Activated naive CD8-positive, alpha-beta T cell treated with anti-CD3 and anti-CD28 coated beads, Interleukin-2, amount 50 U/mL, for 24 hours (primary cell): ENCODE measurements around the gene SYNDIG1L.

Experiments used
- ATAC-seq: fragments of 150-1000 bp; cut with Tn5 transposase; one replicate; pipeline ENCODE4 v1.10.0; 2021
- DNase-seq: peaks from one replicate; pipeline ENCODE4 v3.0.0; 2021
- H3K27ac Mint-ChIP-seq: one replicate; pipeline ENCODE4 v1.8.0; 2021; ENCODE audit warnings: mild to moderate bottlenecking, mixed read lengths
- H3K27me3 Mint-ChIP-seq: one replicate; pipeline ENCODE4 v1.8.0; 2021; ENCODE audit warnings: mixed read lengths
- H3K36me3 Mint-ChIP-seq: one replicate; pipeline ENCODE4 v1.8.0; 2021; ENCODE audit warnings: low read depth, mixed read lengths
- H3K4me1 Mint-ChIP-seq: one replicate; pipeline ENCODE4 v1.8.0; 2021; ENCODE audit warnings: mixed read lengths
- H3K4me3 Mint-ChIP-seq: one replicate; pipeline ENCODE4 v1.8.0; 2021; ENCODE audit warnings: mild to moderate bottlenecking, moderate library complexity, mixed read lengths
- H3K9me3 Mint-ChIP-seq: one replicate; pipeline ENCODE4 v1.8.0; 2021; ENCODE audit warnings: mixed read lengths

Gene SYNDIG1L

DNA sequence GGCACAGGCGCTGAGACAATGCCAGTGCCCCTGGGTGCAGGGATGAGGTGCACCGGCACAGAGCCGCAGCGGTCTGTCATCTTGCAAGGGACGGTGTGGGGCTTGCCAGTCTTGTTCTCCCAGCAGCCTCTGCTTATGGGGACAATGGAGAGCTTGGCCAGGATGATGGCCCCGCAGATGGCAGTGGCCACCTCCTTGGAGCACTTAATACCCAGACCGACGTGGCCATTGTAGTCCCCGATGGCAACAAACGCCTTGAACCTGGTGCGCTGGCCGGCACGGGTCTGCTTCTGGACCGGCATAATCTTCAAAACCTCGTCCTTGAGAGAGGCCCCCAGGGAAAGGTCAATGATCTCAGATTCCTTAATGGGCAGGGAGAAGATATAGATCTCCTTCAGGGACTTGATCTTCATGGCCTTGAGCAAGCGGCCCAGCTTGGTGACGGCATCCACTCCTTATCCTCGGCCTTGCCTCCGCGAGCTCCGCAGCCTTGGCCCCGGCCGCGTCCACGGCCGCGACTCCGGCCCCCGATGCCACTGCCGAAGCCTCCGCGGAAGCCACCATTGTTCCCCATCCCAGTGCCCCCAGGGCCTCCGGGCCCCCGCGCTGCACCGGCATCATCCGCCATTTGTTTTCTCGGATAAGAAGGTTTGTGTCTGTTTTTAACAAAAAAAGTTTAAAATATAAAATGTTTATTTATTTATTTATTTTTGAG, 47.9 kb downstream of the SYNDIG1L start:
- H3K27me3 Mint-ChIP-seq = no peaks in the 10 kb centered on the region
- ATAC-seq = no peak
- H3K4me1 Mint-ChIP-seq = no peaks in the 10 kb centered on the region

DNA sequence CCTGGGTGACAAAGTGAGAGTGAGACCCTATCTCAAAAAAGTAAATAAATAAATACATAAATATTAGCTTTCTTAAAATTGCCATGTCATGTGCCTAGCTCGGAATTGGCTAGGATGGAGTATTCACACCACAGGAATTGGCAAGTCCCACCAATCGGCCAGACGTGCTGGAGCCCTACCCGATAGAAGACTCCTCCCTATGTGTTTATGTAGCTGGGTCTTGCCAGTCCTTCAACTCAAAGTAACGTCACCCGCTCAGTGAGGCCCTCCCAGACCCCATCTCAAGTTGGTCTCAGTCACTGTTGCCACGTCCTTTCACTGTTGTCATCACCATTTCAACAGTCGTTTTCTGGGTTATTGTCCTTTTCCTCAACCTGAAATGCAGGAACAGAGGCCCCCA, 57.6 kb downstream of the SYNDIG1L start:
- H3K9me3 Mint-ChIP-seq = no peaks in the 10 kb centered on the region
- no peaks in the 10 kb centered on the region for H3K36me3 Mint-ChIP-seq
- no peak overlapping the region for H3K27ac Mint-ChIP-seq
- H3K27me3 Mint-ChIP-seq = no peaks in the 10 kb centered on the region
- no peak overlapping the region for H3K4me3 Mint-ChIP-seq
- ATAC-seq = no peak
- H3K4me1 Mint-ChIP-seq = no peaks in the 10 kb centered on the region
- DNase-seq = no peak

More for the DNA sequence above, 47.9 kb downstream of the SYNDIG1L start:
- no peaks in the 10 kb centered on the region for H3K36me3 Mint-ChIP-seq
- H3K9me3 Mint-ChIP-seq = no peaks in the 10 kb centered on the region
- H3K27ac Mint-ChIP-seq = no peak overlapping the region
- H3K4me3 Mint-ChIP-seq = no peak overlapping the region
- DNase-seq = no peak

DNA sequence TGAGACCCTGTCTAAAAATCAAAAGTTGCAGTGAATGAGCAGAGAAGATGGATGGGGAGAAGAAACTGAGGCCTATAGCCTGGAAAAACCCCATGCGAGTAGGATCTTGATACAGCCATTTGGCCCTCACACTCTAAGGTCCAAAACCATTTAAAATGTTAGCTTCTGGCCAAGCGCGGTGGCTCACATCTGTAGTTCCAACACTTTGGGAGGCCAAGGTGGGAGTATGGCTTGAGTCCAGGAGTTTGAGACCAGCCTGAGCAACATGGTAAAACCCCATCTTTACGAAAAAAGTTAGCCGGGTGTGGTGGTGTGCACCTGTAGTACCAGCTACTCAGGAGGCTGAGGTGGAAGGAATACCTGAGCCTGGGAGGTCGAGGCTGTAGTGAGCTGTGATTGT, 58.0 kb downstream of the SYNDIG1L start:
- no peak overlapping the region for H3K27ac Mint-ChIP-seq
- H3K4me3 Mint-ChIP-seq = no peak overlapping the region
- no peaks in the 10 kb centered on the region for H3K27me3 Mint-ChIP-seq
- no peaks in the 10 kb centered on the region for H3K9me3 Mint-ChIP-seq
- no peaks in the 10 kb centered on the region for H3K36me3 Mint-ChIP-seq
- H3K4me1 Mint-ChIP-seq = no peaks in the 10 kb centered on the region
- ATAC-seq (no peak), DNase-seq (no peak)

DNA sequence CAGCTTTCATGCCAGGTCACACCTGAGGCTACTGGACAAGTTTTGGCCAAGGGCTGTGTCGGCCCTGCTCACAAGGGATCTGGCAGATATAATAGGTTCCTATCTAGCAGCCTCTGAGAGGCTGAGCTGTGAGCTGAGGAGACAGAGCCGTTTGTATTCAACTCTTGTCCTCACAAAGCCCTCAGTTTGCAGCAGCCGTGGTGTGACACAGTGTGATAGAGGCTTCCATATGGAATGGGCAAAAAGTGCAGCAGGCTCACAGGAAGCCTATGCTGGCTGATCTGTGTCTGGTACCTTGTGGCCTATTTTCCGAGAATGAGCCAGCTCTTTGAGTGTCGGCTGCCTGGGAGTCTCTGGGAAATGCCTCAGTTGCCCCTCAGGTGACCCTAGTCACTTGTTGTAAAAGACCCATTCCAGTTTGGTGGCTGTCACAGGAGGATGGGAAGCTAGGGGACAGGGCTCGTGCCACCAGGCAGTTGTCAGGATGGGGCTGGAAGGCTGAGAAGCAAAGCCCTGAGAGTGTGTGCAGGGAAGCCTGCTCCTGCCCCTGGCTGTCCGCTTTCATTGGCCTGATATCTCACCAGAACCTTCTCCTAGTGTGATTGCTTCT, 61.6 kb downstream of the SYNDIG1L start:
- no peak for ATAC-seq
- Mint-ChIP-seq H3K9me3 (no peaks in the 10 kb centered on the region), H3K4me1 (no peaks in the 10 kb centered on the region), H3K36me3 (no peaks in the 10 kb centered on the region), H3K27ac (no peak overlapping the region), H3K4me3 (no peak overlapping the region), H3K27me3 (no peaks in the 10 kb centered on the region)
- DNase-seq = no peak

DNA sequence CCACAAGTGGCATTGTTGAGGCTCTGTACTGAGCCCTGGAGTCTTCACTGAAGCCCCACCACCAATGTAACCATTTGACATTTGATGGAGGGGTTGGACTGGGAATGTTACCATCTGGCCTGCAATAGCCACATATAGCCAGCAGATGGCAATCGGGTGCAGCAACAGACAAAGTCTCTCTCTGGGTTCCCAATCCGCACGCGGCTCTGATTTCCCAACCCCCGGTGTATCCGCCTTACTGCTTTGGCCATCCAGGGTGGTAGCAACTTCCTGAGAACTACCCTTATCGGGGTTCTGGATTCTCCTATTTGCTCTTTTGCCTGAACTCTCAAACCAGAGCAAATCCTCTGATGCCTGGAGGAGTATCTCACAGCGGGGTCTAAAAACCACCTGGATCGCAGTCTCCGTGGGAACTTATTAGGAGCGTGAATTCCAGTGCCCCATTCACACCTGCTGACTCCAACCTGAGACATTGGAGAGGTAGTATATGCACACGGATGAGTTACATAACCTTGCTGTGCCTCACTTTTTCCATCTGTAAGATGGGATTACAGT, 63.6 kb downstream of the SYNDIG1L start:
- peak; percentile 73 for DNase-seq
- H3K36me3 Mint-ChIP-seq = no peaks in the 10 kb centered on the region
- no peak overlapping the region for H3K4me3 Mint-ChIP-seq
- no peaks in the 10 kb centered on the region for H3K4me1 Mint-ChIP-seq
- peak; percentile 73 for ATAC-seq
- H3K27ac Mint-ChIP-seq = no peak overlapping the region
- no peaks in the 10 kb centered on the region for H3K27me3 Mint-ChIP-seq
- no peaks in the 10 kb centered on the region for H3K9me3 Mint-ChIP-seq

DNA sequence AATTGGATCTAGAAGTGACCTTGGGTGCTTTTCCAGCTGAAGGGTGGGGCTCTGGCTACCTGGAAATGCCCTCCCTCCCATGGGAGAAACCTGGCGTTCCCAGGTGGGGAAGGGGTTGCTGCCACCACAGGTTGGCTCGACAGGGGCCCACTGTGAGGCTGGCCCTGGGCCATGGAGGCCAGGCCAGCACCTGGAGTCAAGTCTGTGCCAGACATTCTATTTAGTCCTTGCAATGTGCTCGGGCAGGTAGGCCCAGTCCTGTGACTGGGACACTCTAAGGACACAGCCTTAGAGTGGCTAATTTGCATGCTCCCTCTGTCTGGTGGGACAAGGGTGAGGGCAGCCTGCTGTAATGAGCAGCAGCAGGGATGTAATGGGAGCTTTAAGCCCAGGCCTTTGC, 65.8 kb downstream of the SYNDIG1L start:
- no peak for DNase-seq

DNA sequence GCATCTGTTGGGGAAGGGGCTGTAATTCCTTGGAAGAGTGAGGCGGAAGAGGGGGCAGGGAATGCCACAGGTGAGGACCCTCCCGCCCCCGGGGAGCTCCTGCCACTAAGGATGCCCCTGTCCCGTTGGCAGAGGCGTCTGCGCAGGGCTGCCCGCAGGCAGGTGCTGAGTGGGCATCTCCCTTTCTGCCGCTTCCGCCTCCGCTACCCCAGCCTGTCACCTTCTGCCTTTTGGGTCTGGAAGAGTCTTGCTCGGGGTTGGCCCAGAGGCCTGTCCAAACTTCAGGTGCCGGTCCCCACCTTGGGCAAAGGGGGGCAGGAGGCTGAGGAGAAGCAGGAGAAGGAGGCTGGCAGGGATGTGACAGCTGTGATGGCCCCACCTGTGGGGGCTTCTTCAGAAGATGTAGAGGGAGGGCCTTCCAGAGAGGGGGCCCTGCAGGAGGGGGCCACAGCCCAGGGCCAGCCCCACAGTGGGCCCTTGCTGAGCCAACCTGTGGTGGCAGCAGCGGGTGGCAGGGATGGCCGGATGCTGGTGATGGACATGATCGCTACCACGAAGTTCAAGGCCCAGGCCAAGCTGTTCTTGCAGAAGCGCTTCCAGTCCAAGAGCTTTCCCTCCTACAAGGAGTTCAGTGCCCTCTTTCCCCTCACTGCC, 67.7 kb downstream of the SYNDIG1L start:
- ATAC-seq (no peak), DNase-seq (no peak)
- no peak overlapping the region for H3K4me3 Mint-ChIP-seq
- no peaks in the 10 kb centered on the region for H3K36me3 Mint-ChIP-seq
- H3K27ac Mint-ChIP-seq = no peak overlapping the region
- peaks cover 2% of the 10 kb centered on the region for H3K27me3 Mint-ChIP-seq
- no peaks in the 10 kb centered on the region for H3K4me1 Mint-ChIP-seq
- no peaks in the 10 kb centered on the region for H3K9me3 Mint-ChIP-seq

More for the DNA sequence above, 65.8 kb downstream of the SYNDIG1L start:
- no peaks in the 10 kb centered on the region for H3K4me1 Mint-ChIP-seq
- H3K27me3 Mint-ChIP-seq = peaks cover under 1% of the 10 kb centered on the region
- H3K27ac Mint-ChIP-seq = no peak overlapping the region
- no peaks in the 10 kb centered on the region for H3K36me3 Mint-ChIP-seq
- no peaks in the 10 kb centered on the region for H3K9me3 Mint-ChIP-seq
- no peak for ATAC-seq
- no peak overlapping the region for H3K4me3 Mint-ChIP-seq

DNA sequence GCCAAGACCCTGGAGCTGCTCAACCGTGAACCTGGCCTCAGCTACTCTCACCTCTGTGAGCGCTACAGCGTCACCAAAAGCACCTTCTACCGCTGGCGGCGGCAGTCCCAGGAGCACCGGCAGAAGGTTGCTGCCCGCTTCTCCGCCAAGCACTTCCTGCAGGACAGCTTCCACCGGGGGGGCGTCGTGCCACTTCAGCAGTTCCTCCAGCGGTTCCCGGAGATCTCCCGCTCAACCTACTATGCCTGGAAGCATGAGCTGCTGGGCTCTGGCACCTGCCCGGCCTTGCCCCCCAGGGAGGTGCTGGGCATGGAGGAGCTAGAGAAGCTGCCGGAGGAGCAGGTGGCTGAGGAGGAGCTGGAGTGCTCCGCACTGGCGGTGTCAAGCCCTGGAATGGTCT, 68.4 kb downstream of the SYNDIG1L start:
- no peak overlapping the region for H3K27ac Mint-ChIP-seq
- no peaks in the 10 kb centered on the region for H3K4me1 Mint-ChIP-seq
- no peaks in the 10 kb centered on the region for H3K36me3 Mint-ChIP-seq
- DNase-seq = no peak
- H3K27me3 Mint-ChIP-seq = peaks cover 2% of the 10 kb centered on the region
- H3K9me3 Mint-ChIP-seq = no peaks in the 10 kb centered on the region
- no peak for ATAC-seq
- H3K4me3 Mint-ChIP-seq = no peak overlapping the region

DNA sequence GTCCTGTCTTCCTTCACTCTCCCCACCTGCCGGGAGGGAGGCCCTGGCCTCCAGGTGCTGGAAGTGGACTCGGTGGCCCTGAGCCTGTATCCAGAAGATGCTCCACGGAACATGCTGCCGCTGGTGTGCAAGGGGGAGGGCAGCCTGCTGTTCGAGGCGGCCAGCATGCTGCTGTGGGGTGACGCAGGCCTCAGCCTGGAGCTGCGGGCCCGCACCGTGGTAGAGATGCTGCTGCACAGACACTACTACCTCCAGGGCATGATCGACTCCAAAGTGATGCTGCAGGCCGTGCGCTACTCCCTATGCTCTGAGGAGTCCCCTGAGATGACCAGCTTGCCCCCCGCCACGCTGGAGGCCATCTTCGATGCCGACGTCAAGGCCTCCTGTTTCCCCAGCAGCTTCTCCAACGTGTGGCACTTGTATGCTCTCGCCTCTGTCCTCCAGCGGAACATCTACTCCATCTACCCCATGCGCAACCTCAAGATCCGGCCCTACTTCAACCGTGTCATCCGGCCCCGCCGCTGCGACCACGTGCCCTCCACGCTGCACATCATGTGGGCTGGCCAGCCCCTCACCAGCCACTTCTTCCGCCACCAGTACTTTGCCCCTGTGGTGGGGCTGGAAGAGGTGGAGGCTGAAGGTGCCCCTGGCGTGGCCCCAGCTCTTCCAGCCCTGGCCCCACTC, 69.0 kb downstream of the SYNDIG1L start:
- H3K27ac Mint-ChIP-seq = no peak overlapping the region
- peaks cover 4% of the 10 kb centered on the region for H3K27me3 Mint-ChIP-seq
- no peak overlapping the region for H3K4me3 Mint-ChIP-seq
- DNase-seq (no peak), ATAC-seq (no peak)
- no peaks in the 10 kb centered on the region for H3K36me3 Mint-ChIP-seq
- H3K9me3 Mint-ChIP-seq = no peaks in the 10 kb centered on the region
- H3K4me1 Mint-ChIP-seq = no peaks in the 10 kb centered on the region
